ENCODE data around the gene SMOC1.

SMOC1 gene

DNA sequence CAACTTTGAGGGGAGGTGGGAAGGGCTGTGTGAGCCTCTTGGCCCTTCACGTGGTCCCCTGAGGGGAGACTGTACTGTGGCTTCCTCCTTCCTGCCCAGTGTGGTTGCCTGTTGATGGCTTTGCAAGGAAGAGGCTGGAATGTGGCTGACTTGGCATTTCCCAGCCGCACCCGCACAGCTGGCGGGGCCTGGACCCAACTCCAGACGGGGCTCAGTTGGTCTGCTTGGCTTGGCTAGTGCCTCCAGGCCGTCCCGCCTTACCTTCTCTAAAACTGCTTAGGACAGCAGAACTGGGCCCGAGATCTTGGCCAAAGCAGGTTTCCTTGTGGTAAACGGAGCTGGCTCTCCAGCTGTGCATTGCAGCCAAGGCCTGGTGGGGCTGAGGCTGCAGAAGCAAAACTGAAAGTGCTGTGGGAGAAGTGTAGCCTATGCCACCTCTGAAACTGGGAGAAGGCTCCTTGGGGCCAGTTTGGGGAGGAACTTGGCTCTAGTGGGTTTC is 139.5 kb downstream of the SMOC1 start:
- H3K4me3 Mint-ChIP-seq, result no peak overlapping the region
- H3K36me3 Mint-ChIP-seq (ENCODE audit: low read depth), result peaks cover 72% of the 10 kb centered on the region
- peaks cover 9% of the 10 kb centered on the region for H3K27me3 Mint-ChIP-seq (ENCODE audit: low read depth, poor library complexity)
- H3K9me3 Mint-ChIP-seq, result no peaks in the 10 kb centered on the region
- no peak for DNase-seq
- peaks cover 69% of the 10 kb centered on the region for H3K4me1 Mint-ChIP-seq
- TF ChIP-seq, protein P1, sequence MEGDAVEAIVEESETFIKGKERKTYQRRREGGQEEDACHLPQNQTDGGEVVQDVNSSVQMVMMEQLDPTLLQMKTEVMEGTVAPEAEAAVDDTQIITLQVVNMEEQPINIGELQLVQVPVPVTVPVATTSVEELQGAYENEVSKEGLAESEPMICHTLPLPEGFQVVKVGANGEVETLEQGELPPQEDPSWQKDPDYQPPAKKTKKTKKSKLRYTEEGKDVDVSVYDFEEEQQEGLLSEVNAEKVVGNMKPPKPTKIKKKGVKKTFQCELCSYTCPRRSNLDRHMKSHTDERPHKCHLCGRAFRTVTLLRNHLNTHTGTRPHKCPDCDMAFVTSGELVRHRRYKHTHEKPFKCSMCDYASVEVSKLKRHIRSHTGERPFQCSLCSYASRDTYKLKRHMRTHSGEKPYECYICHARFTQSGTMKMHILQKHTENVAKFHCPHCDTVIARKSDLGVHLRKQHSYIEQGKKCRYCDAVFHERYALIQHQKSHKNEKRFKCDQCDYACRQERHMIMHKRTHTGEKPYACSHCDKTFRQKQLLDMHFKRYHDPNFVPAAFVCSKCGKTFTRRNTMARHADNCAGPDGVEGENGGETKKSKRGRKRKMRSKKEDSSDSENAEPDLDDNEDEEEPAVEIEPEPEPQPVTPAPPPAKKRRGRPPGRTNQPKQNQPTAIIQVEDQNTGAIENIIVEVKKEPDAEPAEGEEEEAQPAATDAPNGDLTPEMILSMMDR (IDR thresholded peaks at IDR 0.05), result no peak
- no peak overlapping the region for H3K27ac Mint-ChIP-seq

DNA sequence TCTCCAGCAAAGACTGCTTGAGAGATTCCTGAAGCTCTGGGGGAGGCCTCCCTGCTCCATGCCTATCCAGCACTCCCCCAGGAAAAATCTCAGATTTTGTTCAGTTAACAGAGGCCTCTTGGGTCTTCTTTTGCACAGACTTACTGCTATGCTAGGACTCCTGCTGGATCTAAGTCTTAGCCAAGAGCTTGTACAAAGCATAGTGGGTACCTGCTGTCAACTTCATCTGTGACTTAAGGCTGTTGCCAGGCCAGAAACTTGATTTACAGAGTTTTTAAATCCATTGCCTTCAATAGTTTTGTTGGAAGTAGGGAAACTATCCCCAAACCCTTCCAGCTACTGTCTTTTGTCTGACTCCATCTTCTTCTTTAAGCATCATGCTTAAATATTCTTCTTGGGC is 140.5 kb downstream of the SMOC1 start:
- H3K9me3 Mint-ChIP-seq, result no peaks in the 10 kb centered on the region
- DNase-seq, result no peak
- no peak overlapping the region for H3K4me3 Mint-ChIP-seq
- TF ChIP-seq, protein P1 (IDR thresholded peaks at IDR 0.05), result no peak
- H3K27me3 Mint-ChIP-seq (ENCODE audit: low read depth, poor library complexity), result peaks cover 10% of the 10 kb centered on the region
- no peak overlapping the region for H3K27ac Mint-ChIP-seq
- peaks cover 59% of the 10 kb centered on the region for H3K4me1 Mint-ChIP-seq
- peaks cover 72% of the 10 kb centered on the region for H3K36me3 Mint-ChIP-seq (ENCODE audit: low read depth)

DNA sequence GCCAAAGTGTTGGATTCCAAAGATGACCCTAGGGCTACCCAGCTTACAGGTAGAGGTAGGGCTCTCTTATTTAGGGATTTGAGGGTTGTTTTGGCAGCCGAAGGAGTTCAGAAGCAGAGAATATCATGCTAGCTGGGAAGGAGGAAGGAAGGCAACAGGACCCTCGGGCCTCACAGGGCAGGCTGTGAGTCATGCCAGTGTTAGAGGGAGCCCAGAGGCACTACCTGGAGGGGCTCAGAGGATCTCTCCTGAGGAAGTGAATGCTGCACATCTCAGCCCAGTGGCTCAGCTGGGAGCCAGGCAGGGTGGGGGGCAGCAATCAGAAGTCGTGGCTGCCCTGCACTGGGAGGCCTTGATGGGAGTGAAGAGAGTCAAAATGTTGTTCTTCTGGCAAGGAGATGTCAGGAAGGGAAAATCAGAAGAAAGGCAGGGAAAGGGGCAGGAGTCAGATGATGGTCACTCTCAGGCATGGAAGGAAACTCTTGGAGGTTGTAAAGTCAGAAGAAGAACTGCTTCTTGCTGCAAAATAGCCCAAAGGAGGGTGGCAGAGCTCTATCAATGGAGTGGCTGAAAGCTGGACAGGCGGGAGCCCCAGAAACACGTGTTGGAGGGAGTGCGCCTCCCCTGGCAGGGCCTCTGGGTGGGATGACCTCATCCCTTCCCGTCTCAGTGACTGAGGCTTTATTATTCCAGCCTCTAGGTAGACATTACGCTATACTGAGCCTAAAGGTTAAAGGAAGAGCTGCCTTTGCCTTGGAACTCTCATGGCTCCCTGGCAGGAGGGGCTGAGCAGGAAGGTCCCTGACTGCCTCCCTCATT is 141.3 kb downstream of the SMOC1 start:
- peak overlapping the region; percentile 37 for H3K27ac Mint-ChIP-seq
- H3K36me3 Mint-ChIP-seq (ENCODE audit: low read depth), result peaks cover 72% of the 10 kb centered on the region
- H3K4me3 Mint-ChIP-seq, result no peak overlapping the region
- H3K27me3 Mint-ChIP-seq (ENCODE audit: low read depth, poor library complexity), result peaks cover 10% of the 10 kb centered on the region
- DNase-seq, result no peak
- TF ChIP-seq, protein P1 (IDR thresholded peaks at IDR 0.05), result no peak
- H3K9me3 Mint-ChIP-seq, result no peaks in the 10 kb centered on the region
- peaks cover 51% of the 10 kb centered on the region for H3K4me1 Mint-ChIP-seq

DNA sequence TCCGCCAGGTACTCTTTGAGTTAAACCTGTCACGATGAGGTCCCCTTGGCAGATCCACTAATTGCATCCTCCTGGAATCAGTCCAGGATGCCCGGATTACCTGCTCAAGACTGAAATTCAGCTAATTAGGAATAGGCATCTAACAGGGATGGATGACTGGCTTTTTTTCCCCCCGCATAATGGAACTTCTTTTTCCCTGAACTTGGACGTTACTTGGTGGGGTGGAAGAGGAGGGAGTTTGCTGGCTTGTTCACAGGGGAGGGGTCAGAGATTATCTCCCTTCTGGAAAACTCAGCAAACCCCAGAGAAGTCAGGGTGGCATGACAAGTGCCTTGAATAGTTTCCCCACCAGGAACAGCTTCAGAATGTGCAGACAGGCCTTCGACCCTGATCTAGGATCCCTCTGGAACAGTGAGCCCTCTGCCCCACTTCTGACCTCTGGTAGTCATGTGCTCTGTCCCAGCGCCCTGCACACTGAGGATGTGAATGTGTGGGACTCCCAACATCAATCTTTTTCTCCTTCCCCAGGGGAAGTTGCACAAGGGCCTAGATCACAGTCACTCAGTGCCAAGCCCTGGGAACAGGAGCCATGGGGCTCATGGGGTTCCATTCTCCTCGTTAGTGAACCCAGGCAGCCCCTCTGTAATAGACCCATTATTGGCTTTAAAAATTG is 142.5 kb downstream of the SMOC1 start:
- H3K27ac Mint-ChIP-seq, result no peak overlapping the region
- TF ChIP-seq, protein P1 (IDR thresholded peaks at IDR 0.05), result no peak

DNA sequence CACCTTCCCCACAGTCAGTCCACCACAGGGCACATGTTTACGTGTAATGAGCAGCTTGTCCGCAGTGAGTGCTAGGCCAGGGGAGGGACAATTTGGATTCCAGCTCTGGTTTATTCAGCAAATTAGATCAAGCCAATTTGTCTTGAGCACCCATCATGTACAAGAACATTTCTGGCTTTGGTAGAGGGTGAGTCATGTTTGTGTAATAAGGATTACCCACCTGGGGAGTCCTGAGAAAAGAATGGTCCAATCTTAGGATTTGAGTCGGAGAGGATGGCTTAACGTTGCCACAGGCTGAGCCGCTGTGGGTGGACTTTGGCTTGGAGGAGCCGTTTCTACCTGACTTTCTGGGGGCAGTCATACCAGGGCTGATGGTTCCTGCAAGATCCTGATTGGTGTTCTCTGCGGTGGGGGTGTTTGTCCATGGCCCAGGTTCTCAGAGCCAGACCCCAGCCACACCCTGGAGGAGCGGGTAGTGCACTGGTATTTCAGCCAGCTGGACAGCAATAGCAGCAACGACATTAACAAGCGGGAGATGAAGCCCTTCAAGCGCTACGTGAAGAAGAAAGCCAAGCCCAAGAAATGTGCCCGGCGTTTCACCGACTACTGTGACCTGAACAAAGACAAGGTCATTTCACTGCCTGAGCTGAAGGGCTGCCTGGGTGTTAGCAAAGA is 143.7 kb downstream of the SMOC1 start:
- TF ChIP-seq, protein P1 (IDR thresholded peaks at IDR 0.05), result no peak
- DNase-seq, result no peak
- Mint-ChIP-seq H3K27ac (no peak overlapping the region), H3K27me3 (ENCODE audit: low read depth, poor library complexity) (peaks cover 12% of the 10 kb centered on the region), H3K36me3 (ENCODE audit: low read depth) (peaks cover 62% of the 10 kb centered on the region), H3K9me3 (no peaks in the 10 kb centered on the region), H3K4me1 (peaks cover 29% of the 10 kb centered on the region), H3K4me3 (no peak overlapping the region)

More for the DNA sequence above, 142.5 kb downstream of the SMOC1 start:
- no peaks in the 10 kb centered on the region for H3K9me3 Mint-ChIP-seq
- H3K4me3 Mint-ChIP-seq, result no peak overlapping the region
- H3K4me1 Mint-ChIP-seq, result peaks cover 41% of the 10 kb centered on the region
- peaks cover 69% of the 10 kb centered on the region for H3K36me3 Mint-ChIP-seq (ENCODE audit: low read depth)
- no peak for DNase-seq
- peaks cover 10% of the 10 kb centered on the region for H3K27me3 Mint-ChIP-seq (ENCODE audit: low read depth, poor library complexity)
